WTC11 (cell line): ENCODE measurements around the gene R3HCC1L. TPM values are rescaled to one million over a fixed set of nuclear protein-coding genes. Genes with fewer than 3 reads are reported as not detected.
"Not testable (repeated sequence)": the region's sequence is repeated elsewhere in the genome, so short reads cannot be mapped to it uniquely, and the experiment has no call there.

Experiments used
- ATAC-seq: fragments of 200-7000 bp; cut with Tn5 transposase; 2 replicates; pipeline ENCODE4 v1.10.0; 2021; ENCODE audit warnings: mild to moderate bottlenecking, moderate library complexity
- CTCF ChIA-PET: fragments of 300-600 bp; sonication (Branson Sonifier 250); formaldehyde crosslinking; loops from one replicate; lab custom pipeline; 2021; ENCODE audit warnings: antibody characterized with exemption; lab: Charles Lee
- POLR2A ChIA-PET: fragments of 350-600 bp; sonication (Branson Sonifier 250); formaldehyde crosslinking; loops from one replicate; lab custom pipeline; 2021; ENCODE audit warnings: antibody characterized with exemption; lab: Charles Lee
- DNase-seq: peaks from one replicate; pipeline ENCODE4 v3.0.0; 2021; ENCODE audit warnings: low spot score
- H3K27ac Mint-ChIP-seq: 2 replicates; pipeline ENCODE4 v1.8.0; 2021; ENCODE audit warnings: mixed read lengths
- H3K27me3 Mint-ChIP-seq: 2 replicates; pipeline ENCODE4 v1.8.0; 2021; ENCODE audit warnings: low read depth, mild to moderate bottlenecking, moderate library complexity, mixed read lengths
- H3K36me3 Mint-ChIP-seq: 2 replicates; pipeline ENCODE4 v1.8.0; 2021; ENCODE audit warnings: mixed read lengths
- H3K4me1 Mint-ChIP-seq: 2 replicates; pipeline ENCODE4 v1.8.0; 2022; ENCODE audit warnings: mixed read lengths
- H3K4me3 Mint-ChIP-seq: 2 replicates; pipeline ENCODE4 v1.8.0; 2021; ENCODE audit warnings: mild to moderate bottlenecking, moderate library complexity, mixed read lengths
- H3K9me3 Mint-ChIP-seq: 2 replicates; pipeline ENCODE4 v1.8.0; 2021; ENCODE audit warnings: mixed read lengths
- ARID4B ChIP-seq: sonication (generic); formaldehyde crosslinking; IDR thresholded peaks from 2 replicates; pipeline ENCODE4 v1.8.0; 2023; ENCODE audit warnings: missing genetic modification reagents, mild to moderate bottlenecking, borderline replicate concordance
- ATF6 ChIP-seq: sonication (generic); formaldehyde crosslinking; IDR thresholded peaks from 2 replicates; pipeline ENCODE4 v1.8.1; 2023; ENCODE audit warnings: mild to moderate bottlenecking, missing genetic modification reagents
- ERG ChIP-seq: fragments of 250-450 bp; sonication (Bioruptor Pico); IDR thresholded peaks from 2 replicates; pipeline ENCODE4 v1.8.0; 2021; ENCODE audit warnings: mild to moderate bottlenecking
- HMGA2 ChIP-seq: fragments of 250-450 bp; sonication (Bioruptor Pico); IDR thresholded peaks from 2 replicates; pipeline ENCODE4 v1.4.0; 2021; ENCODE audit warnings: mild to moderate bottlenecking, moderate library complexity
- IRF1 ChIP-seq: sonication (generic); formaldehyde crosslinking; IDR thresholded peaks from 2 replicates; pipeline ENCODE4 v1.8.0; 2023; ENCODE audit warnings: missing genetic modification reagents
- NFATC4 ChIP-seq: fragments of 250-450 bp; sonication (Bioruptor Pico); IDR thresholded peaks from 2 replicates; pipeline ENCODE4 v1.9.0; 2021; ENCODE audit warnings: mild to moderate bottlenecking
- OVOL2 ChIP-seq: fragments of 250-450 bp; sonication (Bioruptor Pico); IDR thresholded peaks from 2 replicates; pipeline ENCODE4 v1.9.0; 2021; ENCODE audit warnings: mild to moderate bottlenecking, borderline replicate concordance
- PREB ChIP-seq: sonication (generic); formaldehyde crosslinking; IDR thresholded peaks from 2 replicates; pipeline ENCODE4 v1.8.1; 2022; ENCODE audit warnings: mild to moderate bottlenecking, missing genetic modification reagents, moderate library complexity, borderline replicate concordance
- SOX15 ChIP-seq: fragments of 250-450 bp; sonication (Bioruptor Pico); IDR thresholded peaks from 2 replicates; pipeline ENCODE4 v1.9.0; 2021; ENCODE audit warnings: mild to moderate bottlenecking
- ZNF232 ChIP-seq: sonication (generic); formaldehyde crosslinking; IDR thresholded peaks from 2 replicates; pipeline ENCODE4 v1.8.0; 2022; ENCODE audit warnings: mild to moderate bottlenecking, missing genetic modification reagents
- total RNA-seq: library from RNA; stranded (reverse); gene quantifications from 3 replicates; pipeline ENCODE4 v1.2.3, GENCODE V29; 2021
- TF ChIP-seq, protein P1 (sequence below): sonication (generic); formaldehyde crosslinking; IDR thresholded peaks from 2 replicates; pipeline ENCODE4 v1.8.0; 2022; ENCODE audit warnings: mild to moderate bottlenecking, missing genetic modification reagents
- TF ChIP-seq, protein P2 (sequence below): sonication (generic); formaldehyde crosslinking; IDR thresholded peaks from 2 replicates; pipeline ENCODE4 v1.8.0; 2023; ENCODE audit warnings: mild to moderate bottlenecking, missing genetic modification reagents

The R3HCC1L gene
- total RNA-seq, 1 experiment from 2014 or later: 14.7 TPM

DNA sequence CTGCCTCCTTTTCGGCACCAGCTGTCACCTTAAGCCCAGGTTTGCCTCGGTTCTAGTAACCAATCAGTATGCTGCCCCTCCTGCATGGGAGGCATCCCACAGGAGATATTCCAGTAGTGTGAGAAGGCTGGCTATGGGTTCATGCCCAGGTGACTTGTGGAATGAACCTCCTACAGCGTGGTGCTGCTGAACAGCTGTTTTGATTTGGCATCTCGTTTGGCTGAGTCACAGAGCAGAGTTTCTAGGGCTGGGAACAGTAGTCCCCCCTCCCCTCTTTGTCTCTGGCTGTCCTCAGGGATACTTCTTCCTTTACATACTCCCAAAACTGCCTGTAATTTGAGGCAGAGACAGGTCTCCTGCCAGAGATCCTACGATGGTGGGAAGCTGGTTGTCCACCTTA is 16.1 kb downstream of the R3HCC1L start:
- Mint-ChIP-seq H3K36me3 (peaks cover 66% of the 10 kb centered on the region), H3K4me1 (peaks cover 13% of the 10 kb centered on the region), H3K4me3 (no peak overlapping the region), H3K27me3 (no peaks in the 10 kb centered on the region; the same call in 1 of the 2 replicates), H3K27ac (no peak overlapping the region), H3K9me3 (peaks cover 57% of the 10 kb centered on the region)
- TF ChIP-seq ATF6 (CRISPR knock-in tag): no peak
- TF ChIP-seq, protein P1, sequence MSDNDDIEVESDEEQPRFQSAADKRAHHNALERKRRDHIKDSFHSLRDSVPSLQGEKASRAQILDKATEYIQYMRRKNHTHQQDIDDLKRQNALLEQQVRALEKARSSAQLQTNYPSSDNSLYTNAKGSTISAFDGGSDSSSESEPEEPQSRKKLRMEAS (CRISPR knock-in tag): no peak
- no peak for TF ChIP-seq SOX15 (CRISPR knock-in tag)
- no peak for TF ChIP-seq IRF1 (CRISPR knock-in tag)
- TF ChIP-seq PREB (CRISPR knock-in tag): no peak
- no peak for TF ChIP-seq ARID4B (CRISPR knock-in tag)
- TF ChIP-seq OVOL2 (CRISPR knock-in tag): no peak
- no peak for TF ChIP-seq NFATC4 (CRISPR knock-in tag)
- no peak for DNase-seq
- POLR2A ChIA-PET: interaction anchor here (0.7 kb wide), 1 partner anchor 20 kb away, joined by 3 read pairs; no protein-coding TSS in a partner anchor
- no peak for ATAC-seq
- CTCF ChIA-PET: interaction anchor here (0.6 kb wide), 1 partner anchor 20 kb away, joined by 3 read pairs; no protein-coding TSS in a partner anchor

DNA sequence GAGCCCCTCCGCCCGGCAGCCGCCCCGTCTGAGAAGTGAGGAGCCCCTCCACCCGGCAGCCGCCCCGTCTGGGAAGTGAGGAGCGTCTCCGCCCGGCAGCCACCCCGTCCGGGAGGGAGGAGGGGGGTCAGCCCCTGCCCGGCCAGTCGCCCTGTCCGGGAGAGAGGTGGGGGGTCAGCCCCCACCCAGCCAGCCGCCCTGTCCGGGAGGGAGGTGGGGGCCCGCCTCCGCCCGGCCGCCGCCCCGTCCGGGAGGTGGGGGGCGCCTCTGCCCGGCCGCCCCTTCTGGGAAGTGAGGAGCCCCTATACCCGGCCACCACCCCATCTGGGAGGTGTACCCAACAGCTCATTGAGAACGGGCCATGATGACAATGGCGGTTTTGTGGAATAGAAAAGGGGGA is 18.3 kb downstream of the R3HCC1L start:
- POLR2A ChIA-PET, CTCF ChIA-PET, H3K4me3 Mint-ChIP-seq, H3K27me3 Mint-ChIP-seq, H3K27ac Mint-ChIP-seq, ATAC-seq, DNase-seq: not testable (repeated sequence)
- Mint-ChIP-seq H3K4me1 (peaks cover 13% of the 10 kb centered on the region), H3K9me3 (peaks cover 41% of the 10 kb centered on the region), H3K36me3 (peaks cover 55% of the 10 kb centered on the region)

GRCh38 chr10:98153213-98153958 is 18.9 kb downstream of the R3HCC1L start:
- peaks cover 35% of the 10 kb centered on the region for H3K9me3 Mint-ChIP-seq
- DNase-seq, H3K27me3 Mint-ChIP-seq, CTCF ChIA-PET, H3K4me3 Mint-ChIP-seq, POLR2A ChIA-PET, ATAC-seq: not testable (repeated sequence)
- H3K4me1 Mint-ChIP-seq: peaks cover 13% of the 10 kb centered on the region
- peaks cover 49% of the 10 kb centered on the region for H3K36me3 Mint-ChIP-seq
- peak overlapping the region; percentile 26; the same call in 1 of the 2 replicates for H3K27ac Mint-ChIP-seq

- ATAC-seq: no peak
- ChIA-PET POLR2A (no interaction called here), CTCF (no interaction called here)
- H3K27me3 Mint-ChIP-seq: no peaks in the 10 kb centered on the region; the same call in 1 of the 2 replicates
- no peak for TF ChIP-seq IRF1 (CRISPR knock-in tag)
- TF ChIP-seq ERG: no peak
- no peak for TF ChIP-seq ZNF232 (CRISPR knock-in tag)
- TF ChIP-seq, protein P2, sequence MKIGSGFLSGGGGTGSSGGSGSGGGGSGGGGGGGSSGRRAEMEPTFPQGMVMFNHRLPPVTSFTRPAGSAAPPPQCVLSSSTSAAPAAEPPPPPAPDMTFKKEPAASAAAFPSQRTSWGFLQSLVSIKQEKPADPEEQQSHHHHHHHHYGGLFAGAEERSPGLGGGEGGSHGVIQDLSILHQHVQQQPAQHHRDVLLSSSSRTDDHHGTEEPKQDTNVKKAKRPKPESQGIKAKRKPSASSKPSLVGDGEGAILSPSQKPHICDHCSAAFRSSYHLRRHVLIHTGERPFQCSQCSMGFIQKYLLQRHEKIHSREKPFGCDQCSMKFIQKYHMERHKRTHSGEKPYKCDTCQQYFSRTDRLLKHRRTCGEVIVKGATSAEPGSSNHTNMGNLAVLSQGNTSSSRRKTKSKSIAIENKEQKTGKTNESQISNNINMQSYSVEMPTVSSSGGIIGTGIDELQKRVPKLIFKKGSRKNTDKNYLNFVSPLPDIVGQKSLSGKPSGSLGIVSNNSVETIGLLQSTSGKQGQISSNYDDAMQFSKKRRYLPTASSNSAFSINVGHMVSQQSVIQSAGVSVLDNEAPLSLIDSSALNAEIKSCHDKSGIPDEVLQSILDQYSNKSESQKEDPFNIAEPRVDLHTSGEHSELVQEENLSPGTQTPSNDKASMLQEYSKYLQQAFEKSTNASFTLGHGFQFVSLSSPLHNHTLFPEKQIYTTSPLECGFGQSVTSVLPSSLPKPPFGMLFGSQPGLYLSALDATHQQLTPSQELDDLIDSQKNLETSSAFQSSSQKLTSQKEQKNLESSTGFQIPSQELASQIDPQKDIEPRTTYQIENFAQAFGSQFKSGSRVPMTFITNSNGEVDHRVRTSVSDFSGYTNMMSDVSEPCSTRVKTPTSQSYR (CRISPR knock-in tag): no peak
- TF ChIP-seq HMGA2 (CRISPR knock-in tag): no peak
- no peak overlapping the region for H3K4me3 Mint-ChIP-seq
- H3K9me3 Mint-ChIP-seq: peaks cover 28% of the 10 kb centered on the region
- peaks cover 42% of the 10 kb centered on the region for H3K36me3 Mint-ChIP-seq
- no peak overlapping the region for H3K27ac Mint-ChIP-seq
- no peak for DNase-seq
- H3K4me1 Mint-ChIP-seq: peaks cover 13% of the 10 kb centered on the region
Observed at GRCh38 chr10:98154076-98154475, 19.6 kb downstream of the R3HCC1L start.
